T-helper 17 cell (primary cell): ENCODE measurements around the gene FAM13A. TPM values are rescaled to one million over a fixed set of nuclear protein-coding genes. Genes with fewer than 3 reads are reported as not detected.
A peak's percentile ranks its signal among the peaks of the same experiment; 100 is the strongest.

Experiments
- ATAC-seq: fragments of 150-1000 bp; cut with Tn5 transposase; 2 replicates; pipeline ENCODE4 v1.10.0; 2021; ENCODE audit warnings: mild to moderate bottlenecking, moderate library complexity
- DNase-seq, 3 donors: peaks; one replicate each; pipeline versions ENCODE4 v3.0.0 to v3.0.0-alpha.2; 2020 to 2021
- H3K9me3 ChIP-seq: one replicate; pipeline ENCODE4 v1.7.0; 2013; ENCODE audit warnings: low read length, mild to moderate bottlenecking; ENCODE audit not compliant: control insufficient read depth, poor library complexity, severe bottlenecking
- H3K27ac Mint-ChIP-seq: one replicate; pipeline ENCODE4 v1.8.0; 2022; ENCODE audit warnings: mild to moderate bottlenecking, moderate library complexity, mixed read lengths
- H3K27me3 Mint-ChIP-seq: one replicate; pipeline ENCODE4 v1.8.0; 2022; ENCODE audit warnings: mixed read lengths
- H3K36me3 Mint-ChIP-seq: one replicate; pipeline ENCODE4 v1.8.0; 2022; ENCODE audit warnings: low read depth, mixed read lengths
- H3K4me1 Mint-ChIP-seq: one replicate; pipeline ENCODE4 v1.8.0; 2022; ENCODE audit warnings: mild to moderate bottlenecking, mixed read lengths
- H3K4me3 Mint-ChIP-seq: one replicate; pipeline ENCODE4 v1.8.0; 2022; ENCODE audit warnings: mild to moderate bottlenecking, moderate library complexity, mixed read lengths
- total RNA-seq, 4 donors: library from RNA in 2 of 4; stranded (reverse) in 2 of 4; gene quantifications; one replicate each; pipeline ENCODE4 v1.2.3 and lab custom pipeline; 2022 to 2026

Gene FAM13A
- total RNA-seq, 2 donors from 2014 or later, result 10.8 to 37.5 TPM

DNA sequence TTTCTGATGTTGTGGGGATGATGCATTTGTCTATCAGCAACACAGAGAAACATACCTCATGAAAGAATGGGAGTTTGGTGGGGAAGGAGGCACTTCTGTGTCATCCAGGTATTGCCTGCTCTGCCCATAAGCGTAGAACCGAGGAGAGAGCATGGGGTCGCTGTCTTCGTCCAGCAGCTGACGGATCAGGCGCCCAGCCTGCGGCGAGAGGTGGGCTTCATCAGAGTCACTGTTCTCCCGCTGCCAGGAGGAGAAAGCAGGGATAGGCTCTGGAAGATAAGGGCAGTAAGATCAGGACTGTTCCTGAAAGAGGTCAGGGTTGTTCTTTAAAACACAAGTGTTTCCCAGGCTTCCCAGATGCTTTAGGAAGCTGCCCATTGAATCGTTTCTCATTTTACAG is 306.6 kb downstream of the FAM13A start:
- no peak for DNase-seq
- no peak for ATAC-seq
- Mint-ChIP-seq H3K36me3 (no peaks in the 10 kb centered on the region), H3K27me3 (no peaks in the 10 kb centered on the region), H3K4me1 (no peaks in the 10 kb centered on the region), H3K4me3 (no peak overlapping the region), H3K27ac (no peak overlapping the region)
- H3K9me3 ChIP-seq, result no peaks in the 10 kb centered on the region

GRCh38 chr4:88747351-88747750 is 309.6 kb downstream of the FAM13A start:
- H3K9me3 ChIP-seq, result no peaks in the 10 kb centered on the region
- no peak for ATAC-seq
- H3K4me1 Mint-ChIP-seq, result no peaks in the 10 kb centered on the region
- no peak overlapping the region for H3K27ac Mint-ChIP-seq
- H3K36me3 Mint-ChIP-seq, result no peaks in the 10 kb centered on the region
- DNase-seq, result no peak
- no peak overlapping the region for H3K4me3 Mint-ChIP-seq
- H3K27me3 Mint-ChIP-seq, result no peaks in the 10 kb centered on the region

GRCh38 chr4:88746206-88746605 is 310.8 kb downstream of the FAM13A start:
- Mint-ChIP-seq H3K27me3 (no peaks in the 10 kb centered on the region), H3K36me3 (no peaks in the 10 kb centered on the region), H3K4me3 (no peak overlapping the region), H3K4me1 (no peaks in the 10 kb centered on the region), H3K27ac (no peak overlapping the region)
- H3K9me3 ChIP-seq, result no peaks in the 10 kb centered on the region
- DNase-seq (no peak), ATAC-seq (no peak)

- no peak overlapping the region for H3K4me3 Mint-ChIP-seq
- H3K9me3 ChIP-seq, result no peaks in the 10 kb centered on the region
- no peaks in the 10 kb centered on the region for H3K27me3 Mint-ChIP-seq
- no peaks in the 10 kb centered on the region for H3K4me1 Mint-ChIP-seq
- DNase-seq, result no peak
- H3K27ac Mint-ChIP-seq, result no peak overlapping the region
- no peak for ATAC-seq
- no peaks in the 10 kb centered on the region for H3K36me3 Mint-ChIP-seq
These were observed 311.3 kb downstream of the FAM13A start for GRCh38 chr4:88745581-88746163.

DNA sequence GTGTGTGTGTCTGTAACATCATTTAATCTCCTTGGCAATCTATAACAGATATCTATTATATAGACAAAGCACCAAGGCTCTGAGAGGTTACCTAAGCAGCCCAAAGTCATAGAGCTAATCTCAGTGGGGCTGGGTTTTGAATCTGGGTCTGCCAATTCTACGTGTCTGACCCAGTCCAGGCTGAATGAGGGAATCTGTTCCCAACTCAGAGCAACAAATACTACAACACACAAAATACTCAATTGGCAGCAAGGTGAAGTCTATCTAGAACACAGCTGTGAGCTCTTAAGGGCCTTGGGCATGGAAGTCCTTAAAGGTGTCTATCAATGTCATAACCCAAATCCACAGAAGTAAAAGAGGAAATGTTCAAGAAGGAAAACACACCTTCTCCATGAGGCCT is 311.8 kb downstream of the FAM13A start:
- Mint-ChIP-seq H3K4me3 (no peak overlapping the region), H3K4me1 (no peaks in the 10 kb centered on the region), H3K36me3 (no peaks in the 10 kb centered on the region), H3K27me3 (no peaks in the 10 kb centered on the region), H3K27ac (no peak overlapping the region)
- DNase-seq, result no peak
- no peak for ATAC-seq
- H3K9me3 ChIP-seq, result no peaks in the 10 kb centered on the region

DNA sequence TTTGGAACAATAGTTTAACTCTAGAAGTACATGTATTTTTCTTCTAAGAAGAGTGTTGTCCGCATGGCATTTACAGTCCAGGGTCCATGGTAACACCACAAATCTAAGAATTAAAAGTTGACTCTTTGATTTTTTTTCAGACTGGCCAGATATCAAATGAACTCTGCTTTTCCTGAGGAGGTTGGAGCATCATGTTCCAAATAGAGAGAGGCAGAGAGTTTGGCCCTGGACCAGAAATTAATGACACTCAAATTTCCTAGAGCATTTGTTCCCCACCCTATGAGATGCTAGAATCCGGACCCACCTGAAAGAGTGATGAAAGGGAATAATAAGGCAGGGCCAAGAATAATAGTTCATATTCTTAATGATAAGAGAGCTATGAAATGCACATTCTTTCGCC is 312.4 kb downstream of the FAM13A start:
- no peaks in the 10 kb centered on the region for H3K36me3 Mint-ChIP-seq
- no peak overlapping the region for H3K27ac Mint-ChIP-seq
- DNase-seq (no peak), ATAC-seq (no peak)
- H3K9me3 ChIP-seq, result no peaks in the 10 kb centered on the region
- no peaks in the 10 kb centered on the region for H3K27me3 Mint-ChIP-seq
- no peaks in the 10 kb centered on the region for H3K4me1 Mint-ChIP-seq
- H3K4me3 Mint-ChIP-seq, result no peak overlapping the region

DNA sequence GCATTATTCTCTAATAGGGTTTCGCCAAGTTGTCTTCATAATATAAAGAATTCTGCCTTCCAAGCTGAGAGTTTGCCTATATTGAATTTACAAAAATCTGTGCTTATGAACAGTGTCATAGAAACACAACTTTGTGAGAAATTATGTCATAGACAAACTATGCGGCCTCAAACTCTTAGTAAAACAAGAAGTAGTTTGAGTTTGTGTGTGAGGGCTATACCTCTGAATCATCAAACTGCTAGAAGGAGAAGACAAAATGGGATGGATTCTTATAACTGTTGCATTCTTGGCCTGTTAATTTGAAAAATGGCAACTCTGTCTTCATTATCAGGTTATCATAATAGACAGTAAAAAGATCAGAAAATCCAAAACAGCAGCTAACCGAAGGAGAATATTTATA is 313.3 kb downstream of the FAM13A start:
- H3K4me1 Mint-ChIP-seq, result no peaks in the 10 kb centered on the region
- ATAC-seq (no peak), DNase-seq (no peak)
- H3K9me3 ChIP-seq, result no peaks in the 10 kb centered on the region
- H3K4me3 Mint-ChIP-seq, result no peak overlapping the region
- no peaks in the 10 kb centered on the region for H3K36me3 Mint-ChIP-seq
- no peak overlapping the region for H3K27ac Mint-ChIP-seq
- no peaks in the 10 kb centered on the region for H3K27me3 Mint-ChIP-seq

DNA sequence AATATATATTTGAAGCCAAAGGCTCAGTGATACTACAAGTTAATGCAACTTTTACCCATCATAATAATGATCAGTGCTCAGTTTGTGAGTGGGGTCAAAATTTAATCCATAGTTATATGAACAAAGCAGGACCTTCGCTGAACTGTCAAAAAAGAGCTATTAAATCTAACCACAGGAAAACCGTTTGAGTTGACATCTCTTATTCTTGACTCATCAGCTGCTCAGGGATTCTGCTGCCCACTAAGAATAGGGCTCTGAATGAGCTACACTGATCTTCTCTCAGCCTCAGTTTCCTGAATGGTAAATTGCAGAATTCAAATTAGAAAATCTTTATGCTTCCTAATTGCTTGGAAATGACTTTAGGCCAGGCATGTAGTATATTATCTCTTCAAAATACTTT is 314.4 kb downstream of the FAM13A start:
- no peak for ATAC-seq
- Mint-ChIP-seq H3K27me3 (no peaks in the 10 kb centered on the region), H3K4me1 (peaks cover 6% of the 10 kb centered on the region), H3K27ac (no peak overlapping the region), H3K36me3 (no peaks in the 10 kb centered on the region), H3K4me3 (no peak overlapping the region)
- no peaks in the 10 kb centered on the region for H3K9me3 ChIP-seq
- no peak for DNase-seq

DNA sequence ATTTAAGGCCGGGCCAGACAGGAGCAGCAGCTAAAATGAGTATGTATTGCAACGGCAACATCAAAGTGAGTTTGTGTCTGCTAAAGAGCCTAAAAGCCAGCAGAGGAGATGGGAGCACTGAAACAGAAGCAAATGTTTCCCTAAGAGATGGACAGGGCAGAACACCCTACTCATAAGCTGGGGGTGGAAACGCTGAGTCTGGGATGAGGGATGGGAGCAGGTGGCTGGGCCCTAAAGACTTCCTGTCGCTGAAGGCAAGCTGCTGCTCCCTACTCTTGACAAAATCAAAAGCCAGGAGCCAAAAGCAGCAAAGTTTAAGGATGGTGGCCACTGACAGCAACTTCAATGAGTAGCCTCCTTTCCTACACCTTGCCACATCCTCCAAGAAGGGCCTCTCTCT is 318.8 kb downstream of the FAM13A start:
- DNase-seq, result no peak
- Mint-ChIP-seq H3K27ac (peak overlapping the region; percentile 45), H3K36me3 (no peaks in the 10 kb centered on the region), H3K4me3 (no peak overlapping the region), H3K27me3 (no peaks in the 10 kb centered on the region), H3K4me1 (peaks cover 10% of the 10 kb centered on the region)
- H3K9me3 ChIP-seq, result no peaks in the 10 kb centered on the region
- no peak for ATAC-seq

- H3K27me3 Mint-ChIP-seq, result no peaks in the 10 kb centered on the region
These were observed 319.6 kb downstream of the FAM13A start for GRCh38 chr4:88737307-88737941.

GRCh38 chr4:88736264-88736663 is 320.7 kb downstream of the FAM13A start:
- H3K27ac Mint-ChIP-seq, result no peak overlapping the region
- ATAC-seq (no peak), DNase-seq (no peak)
- H3K36me3 Mint-ChIP-seq, result no peaks in the 10 kb centered on the region
- peaks cover 10% of the 10 kb centered on the region for H3K4me1 Mint-ChIP-seq
- no peak overlapping the region for H3K4me3 Mint-ChIP-seq
- H3K9me3 ChIP-seq, result no peaks in the 10 kb centered on the region
- no peaks in the 10 kb centered on the region for H3K27me3 Mint-ChIP-seq

More at GRCh38 chr4:88737307-88737941, 319.6 kb downstream of the FAM13A start:
- peak overlapping the region; percentile 45 for H3K27ac Mint-ChIP-seq
- H3K9me3 ChIP-seq, result no peaks in the 10 kb centered on the region
- no peaks in the 10 kb centered on the region for H3K36me3 Mint-ChIP-seq
- peaks cover 10% of the 10 kb centered on the region for H3K4me1 Mint-ChIP-seq
- peak overlapping the region; percentile 36 for H3K4me3 Mint-ChIP-seq
- peak; percentile 71 for ATAC-seq
- DNase-seq, result no peak

- no peak for ATAC-seq
- no peak overlapping the region for H3K27ac Mint-ChIP-seq
- no peaks in the 10 kb centered on the region for H3K36me3 Mint-ChIP-seq
These were observed 321.4 kb downstream of the FAM13A start for GRCh38 chr4:88735564-88735963.

GRCh38 chr4:88734403-88734949 is 322.5 kb downstream of the FAM13A start:
- DNase-seq (no peak), ATAC-seq (no peak)
- no peaks in the 10 kb centered on the region for H3K36me3 Mint-ChIP-seq
- H3K27ac Mint-ChIP-seq, result no peak overlapping the region
- peaks cover 10% of the 10 kb centered on the region for H3K4me1 Mint-ChIP-seq
- no peaks in the 10 kb centered on the region for H3K27me3 Mint-ChIP-seq
- no peaks in the 10 kb centered on the region for H3K9me3 ChIP-seq
- H3K4me3 Mint-ChIP-seq, result no peak overlapping the region

More at GRCh38 chr4:88735564-88735963, 321.4 kb downstream of the FAM13A start:
- Mint-ChIP-seq H3K4me1 (peaks cover 10% of the 10 kb centered on the region), H3K4me3 (no peak overlapping the region), H3K27me3 (no peaks in the 10 kb centered on the region)
- no peaks in the 10 kb centered on the region for H3K9me3 ChIP-seq
- no peak for DNase-seq
